ENCODE results near the gene ASTN2.

- TF ChIP-seq SIN3A (IDR thresholded peaks at IDR 0.05; ENCODE audit: borderline replicate concordance, insufficient read depth, low read length) (no peak), POLR2AphosphoS5 (IDR thresholded peaks at IDR 0.05; ENCODE audit: low read depth, low read length) (no peak), REST (IDR thresholded peaks at IDR 0.05; ENCODE audit: insufficient read depth in 1 of 2, low read depth in 2 of 2, low read length in 2 of 2) (no peak)
Measured at GRCh38 chr9:116737152-116737546, 677.7 kb downstream of the ASTN2 start.

All from PFSK-1 (cell line).